Lower lobe of right lung (tissue), 2 donors: ENCODE measurements around the gene TBC1D3E. TPM values are rescaled to one million over a fixed set of nuclear protein-coding genes. Genes with fewer than 3 reads are reported as not detected.
"Not testable (repeated sequence)": the region's sequence is repeated elsewhere in the genome, so short reads cannot be mapped to it uniquely, and the experiment has no call there.

ENCODE experiments used
- ATAC-seq, 2 donors: fragments of 200-7000 bp; cut with Tn5 transposase; one replicate each; pipeline ENCODE4 v1.9.1; 2020 to 2022; ENCODE audit warnings: mild to moderate bottlenecking in 2 of 2, moderate library complexity in 2 of 2
- DNase-seq: peaks from one replicate; pipeline ENCODE4 v3.0.0-alpha.2; 2020
- H3K27ac ChIP-seq: fragments of 200-600 bp; one replicate; pipeline ENCODE4 v1.8.0; 2022
- H3K27me3 ChIP-seq: fragments of 200-600 bp; one replicate; pipeline ENCODE4 v1.8.0; 2022; ENCODE audit warnings: low read depth
- H3K36me3 ChIP-seq: fragments of 200-600 bp; one replicate; pipeline ENCODE4 v1.8.0; 2022; ENCODE audit warnings: mild to moderate bottlenecking
- H3K4me1 ChIP-seq: fragments of 200-600 bp; one replicate; pipeline ENCODE4 v1.8.0; 2022
- H3K4me3 ChIP-seq: fragments of 200-600 bp; one replicate; pipeline ENCODE4 v1.8.0; 2022; ENCODE audit warnings: mild to moderate bottlenecking
- H3K9me3 ChIP-seq: fragments of 200-600 bp; one replicate; pipeline ENCODE4 v1.8.0; 2022
- intact Hi-C: fragments of 100-400 bp; cut with DNase I; formaldehyde crosslinking; loops from one replicate; pipeline ENCODE4 v1.11.0; 2022
- long read RNA-seq: library from polyadenylated mRNA; unstranded; transcript quantifications from one replicate; pipeline ENCODE4 v2.0.0, GENCODE V29; 2021
- total RNA-seq: library from RNA; stranded (reverse); fragmentation: NEBNext Ultra II Directional; extraction: Animal tissue kit (Norgen Biotek cat#: 25700); gene quantifications from one replicate; pipeline ENCODE4 v1.2.1, GENCODE V29; 2021
- donor health status: DM: no; HTN: yes; CAD: no; lungs with severe emphysema.

The TBC1D3E gene
- total RNA-seq, result not detected
- long read RNA-seq, result 0 reads

DNA sequence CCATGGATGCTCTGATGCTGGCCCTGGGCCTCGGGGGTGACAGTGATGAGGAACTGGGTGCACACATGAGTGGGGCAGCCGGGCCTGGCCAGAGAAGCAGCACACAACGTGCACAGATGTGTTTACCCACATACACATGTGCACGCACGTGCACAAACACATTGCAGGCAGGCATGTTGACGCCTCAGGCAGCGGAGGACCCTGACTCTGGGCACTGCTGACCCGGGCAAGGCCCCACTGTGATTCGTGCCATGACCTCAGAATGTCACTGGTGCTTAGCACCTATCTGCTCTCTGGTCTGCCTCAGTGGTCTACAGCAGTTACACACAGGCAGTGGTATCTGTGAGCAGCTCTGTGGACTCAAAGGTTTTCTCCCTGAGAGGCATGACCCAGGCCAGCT is at the start of gene TBC1D3E:
TSS of gene TBC1D3E (plus strand) at position 301 of the 400 bp plus-strand sequence. CDS start 1,545 bp downstream, outside the sequence.
- H3K27ac ChIP-seq, H3K9me3 ChIP-seq, H3K4me1 ChIP-seq, ATAC-seq, intact Hi-C loops, DNase-seq, H3K27me3 ChIP-seq, H3K4me3 ChIP-seq, H3K36me3 ChIP-seq: not testable (repeated sequence)

- DNase-seq, H3K4me1 ChIP-seq, H3K27me3 ChIP-seq, intact Hi-C loops, H3K27ac ChIP-seq, ATAC-seq, H3K9me3 ChIP-seq, H3K36me3 ChIP-seq, H3K4me3 ChIP-seq: not testable (repeated sequence)
Measured at GRCh38 chr17:38087344-38087743, 40.4 kb upstream of the TBC1D3E start.

GRCh38 chr17:38088120-38088519 is 39.6 kb upstream of the TBC1D3E start:
- not testable (repeated sequence) for ATAC-seq

DNA sequence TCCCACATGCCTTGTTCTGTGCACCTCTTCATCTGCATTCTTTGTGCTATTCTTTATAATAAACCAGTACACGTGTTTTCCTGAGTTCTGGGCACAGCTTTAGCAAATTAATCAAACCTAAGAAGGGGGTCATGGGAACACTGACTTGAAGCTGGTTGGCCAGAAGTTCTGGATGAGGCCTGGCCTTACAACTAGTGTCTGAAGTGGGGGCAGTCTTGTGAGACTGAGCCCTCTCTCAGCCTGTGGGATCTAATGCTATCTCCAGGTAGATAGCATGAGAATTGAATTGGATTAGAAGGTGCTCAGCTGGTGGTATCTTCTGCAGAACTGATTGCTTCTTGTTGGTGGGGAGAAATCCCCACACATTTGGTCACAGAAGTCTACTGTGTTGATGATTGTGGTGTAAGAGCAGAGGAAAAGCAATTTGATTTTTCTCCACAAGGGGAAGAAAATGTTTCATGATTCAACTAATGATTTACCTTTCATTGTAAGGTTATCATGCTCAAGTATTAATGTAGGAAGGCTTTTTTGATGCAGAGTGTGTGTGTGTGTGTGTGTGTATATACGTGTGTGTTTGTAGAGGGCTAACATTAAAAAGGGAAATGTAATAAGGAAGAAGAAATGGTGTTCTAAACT is 33.6 kb upstream of the TBC1D3E start:
- H3K9me3 ChIP-seq, intact Hi-C loops, ATAC-seq, H3K4me1 ChIP-seq, H3K27me3 ChIP-seq, H3K4me3 ChIP-seq, DNase-seq, H3K27ac ChIP-seq, H3K36me3 ChIP-seq: not testable (repeated sequence)

More at GRCh38 chr17:38088120-38088519, 39.6 kb upstream of the TBC1D3E start:
- H3K9me3 ChIP-seq, H3K27me3 ChIP-seq, H3K4me1 ChIP-seq, intact Hi-C loops, H3K4me3 ChIP-seq, H3K36me3 ChIP-seq, H3K27ac ChIP-seq: not testable (repeated sequence)
- peak; percentile 3 for DNase-seq

- DNase-seq, ATAC-seq, H3K4me1 ChIP-seq, H3K27me3 ChIP-seq, intact Hi-C loops, H3K4me3 ChIP-seq, H3K9me3 ChIP-seq, H3K36me3 ChIP-seq, H3K27ac ChIP-seq: not testable (repeated sequence)
Measured at GRCh38 chr17:38099262-38099661, 28.5 kb upstream of the TBC1D3E start.

DNA sequence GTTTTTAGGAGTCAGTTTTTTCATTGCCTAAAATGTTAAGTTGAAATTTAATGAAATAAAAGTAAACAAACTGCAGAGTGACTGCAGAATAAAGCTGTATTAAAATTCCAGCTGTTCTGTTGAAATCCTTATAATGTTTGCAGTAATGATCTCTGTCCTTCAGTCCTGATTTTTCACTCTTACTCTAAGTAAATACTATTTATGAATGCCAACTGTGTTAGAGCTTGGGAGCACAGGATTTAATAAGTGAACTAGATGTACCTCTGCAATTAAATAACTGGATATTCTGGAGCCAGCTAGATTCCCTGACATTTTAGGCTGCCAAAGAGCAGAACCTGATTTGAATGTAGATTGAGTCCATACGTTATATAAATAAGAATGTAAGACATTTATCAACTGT is 7.9 kb upstream of the TBC1D3E start:
- ATAC-seq, DNase-seq, H3K4me3 ChIP-seq, H3K27me3 ChIP-seq, H3K27ac ChIP-seq, H3K36me3 ChIP-seq, H3K4me1 ChIP-seq, H3K9me3 ChIP-seq, intact Hi-C loops: not testable (repeated sequence)

- DNase-seq, H3K27me3 ChIP-seq, H3K4me1 ChIP-seq, H3K36me3 ChIP-seq, H3K27ac ChIP-seq, H3K9me3 ChIP-seq, H3K4me3 ChIP-seq, intact Hi-C loops, ATAC-seq: not testable (repeated sequence)
Measured at GRCh38 chr17:38134860-38135259, 7.1 kb downstream of the TBC1D3E start.

Other genes with a start within 250 kb of the TBC1D3E start
- not detected for gene TBC1D3K, start 203.5 kb upstream of the TBC1D3E start, total RNA-seq
- gene TBC1D3L, start 138.9 kb upstream of the TBC1D3E start, total RNA-seq, result 20.7 TPM
- gene TBC1D3D, start 124.0 kb upstream of the TBC1D3E start, total RNA-seq, result 0.92 TPM
- gene TBC1D3C, start 59.3 kb upstream of the TBC1D3E start, total RNA-seq, result 0.38 TPM
- gene TBC1D3, start 64.6 kb downstream of the TBC1D3E start, total RNA-seq, result not detected
- 26.7 TPM for gene MRPL45, start 169.2 kb downstream of the TBC1D3E start, total RNA-seq
- 0.15 TPM for gene GPR179, start 216.0 kb downstream of the TBC1D3E start, total RNA-seq
- 23.0 TPM for gene SOCS7, start 223.9 kb downstream of the TBC1D3E start, total RNA-seq